GM19397 (cell line): ENCODE data around the gene GSTK1.
"Not testable (repeated sequence)": the region's sequence is repeated elsewhere in the genome, so short reads cannot be mapped to it uniquely, and the experiment has no call there.

Source experiments
- ATAC-seq: cut with Tn5 transposase; IDR thresholded peaks from one replicate; pipeline ENCODE4 v1.9.1; 2021; ENCODE audit warnings: mild to moderate bottlenecking, moderate library complexity; ENCODE audit not compliant: unreplicated experiment

The GSTK1 gene

DNA sequence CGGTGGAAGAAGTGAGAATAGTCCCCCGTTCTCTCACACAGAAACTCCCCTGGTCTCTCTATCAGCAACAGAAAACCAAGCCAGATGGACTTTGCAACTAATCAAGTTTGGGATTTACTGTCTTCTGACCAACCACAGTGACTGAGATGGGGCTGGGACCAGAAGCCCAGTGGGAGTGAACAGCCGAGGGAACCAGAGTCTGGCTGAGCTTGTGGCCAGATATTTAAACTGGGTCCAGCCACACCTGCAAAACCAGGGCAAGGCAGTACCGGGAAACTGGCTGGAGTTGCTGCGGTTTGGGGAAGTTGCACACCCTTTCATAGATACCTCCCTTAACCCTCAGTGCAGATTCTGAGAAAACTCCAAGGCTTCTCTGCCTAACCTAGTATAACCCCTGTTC lies 6.0 kb downstream of the GSTK1 start:
- ATAC-seq, result no peak

DNA sequence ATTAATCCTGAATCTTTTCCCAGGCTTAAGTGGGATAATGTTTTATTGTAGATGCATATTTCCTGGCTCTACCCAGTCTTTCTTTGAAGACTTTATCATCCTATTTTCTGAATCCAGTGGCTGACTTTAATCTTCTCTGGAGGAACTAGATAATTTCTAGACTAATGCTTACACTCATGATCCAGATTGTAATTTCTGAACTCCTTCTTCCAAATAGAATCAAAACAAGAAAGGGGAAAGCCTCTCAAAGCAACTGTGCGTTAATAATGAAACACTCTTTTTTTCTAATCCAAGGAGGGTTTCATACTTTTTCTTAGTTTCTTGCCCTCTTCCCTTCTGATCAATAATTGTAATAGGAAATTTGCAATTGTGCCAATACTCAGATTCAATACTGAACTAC lies 8.0 kb downstream of the GSTK1 start:
- no peak for ATAC-seq

DNA sequence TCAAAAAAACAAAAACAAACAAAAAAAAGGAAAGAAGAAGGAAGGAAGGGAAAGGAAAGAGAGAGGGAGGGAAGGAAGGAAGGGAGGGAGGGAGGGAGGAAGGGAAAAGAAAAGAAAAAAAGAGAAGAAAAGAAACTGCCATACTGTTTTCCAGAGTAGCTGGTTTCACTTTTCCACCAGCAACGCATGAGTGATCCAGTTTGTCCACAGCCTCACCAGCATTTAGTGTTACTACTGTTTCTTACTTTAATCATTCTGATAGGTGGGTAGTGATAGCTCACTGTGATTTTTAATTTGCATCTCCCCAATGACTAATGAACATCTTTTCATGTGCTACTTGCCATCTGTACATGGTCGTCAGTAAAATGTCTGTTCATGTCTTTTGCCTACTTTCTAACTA lies 9.6 kb downstream of the GSTK1 start:
- ATAC-seq, result no peak

DNA sequence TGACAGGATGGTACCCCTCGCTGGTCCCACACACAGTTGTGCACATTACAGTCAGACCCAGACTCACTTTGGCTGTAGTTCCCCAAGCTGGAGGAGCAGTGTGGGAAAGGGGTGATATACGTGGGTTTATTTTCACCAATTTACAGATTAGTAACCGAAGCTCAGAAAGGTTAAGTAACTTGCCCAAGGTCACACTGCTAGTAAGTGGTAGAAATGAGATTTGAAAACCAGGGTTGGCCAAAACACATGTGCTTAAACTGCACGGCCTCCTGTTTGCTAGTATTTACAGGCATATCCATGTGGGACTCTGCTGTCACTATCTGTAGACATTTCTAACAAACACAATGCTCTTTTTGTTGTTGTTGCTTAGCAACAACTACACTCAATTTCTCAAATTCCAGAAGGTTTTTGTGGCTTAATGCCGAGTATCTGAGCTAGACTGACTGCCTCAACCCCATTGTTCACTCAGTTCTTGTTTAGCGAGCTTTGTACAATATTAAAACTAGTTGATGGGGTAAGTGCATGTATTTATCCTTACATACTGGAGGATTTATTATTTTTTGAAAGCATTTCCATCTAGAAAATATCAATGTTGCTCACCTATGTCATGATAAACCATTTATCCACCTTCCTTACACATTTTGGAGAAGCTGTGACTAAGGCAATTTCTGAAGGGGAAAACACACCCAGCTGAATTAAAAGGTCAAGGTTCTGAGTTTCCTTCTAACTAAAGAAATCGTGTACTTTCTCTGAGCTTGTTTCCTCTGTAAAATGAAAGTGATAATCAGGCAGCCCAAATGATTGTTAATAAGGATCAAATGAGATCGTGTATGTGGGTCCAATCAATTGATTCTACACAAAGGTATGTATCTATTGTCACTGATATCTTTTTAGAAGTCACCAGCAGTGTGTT lies 16.2 kb downstream of the GSTK1 start:
- no peak for ATAC-seq

GRCh38 chr7:143280160-143280559 lies 16.9 kb downstream of the GSTK1 start:
- no peak for ATAC-seq

GRCh38 chr7:143280566-143280965 lies 17.3 kb downstream of the GSTK1 start:
- no peak for ATAC-seq

GRCh38 chr7:143281529-143281928 lies 18.3 kb downstream of the GSTK1 start:
- ATAC-seq, result no peak

GRCh38 chr7:143282124-143282523 lies 18.9 kb downstream of the GSTK1 start:
- ATAC-seq, result no peak

DNA sequence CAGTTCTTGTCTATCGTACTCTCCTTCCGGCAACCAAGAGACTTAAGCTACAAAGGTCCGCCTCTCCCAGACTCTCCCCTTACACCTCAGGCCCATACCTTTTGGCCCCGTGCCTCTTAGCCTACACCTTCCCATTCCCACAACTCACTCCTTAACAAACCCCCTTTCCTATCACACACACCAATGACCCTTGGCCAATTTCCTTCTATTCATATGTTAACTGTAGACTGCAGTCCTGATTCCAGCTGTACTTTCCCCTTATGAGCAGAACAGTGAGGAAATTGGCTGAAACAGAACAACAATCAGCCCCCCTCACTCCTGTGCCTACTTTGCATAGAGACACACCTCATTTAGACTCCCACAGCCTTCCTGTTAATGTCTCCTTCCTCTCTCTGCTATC lies 20.1 kb downstream of the GSTK1 start:
- ATAC-seq, result no peak

DNA sequence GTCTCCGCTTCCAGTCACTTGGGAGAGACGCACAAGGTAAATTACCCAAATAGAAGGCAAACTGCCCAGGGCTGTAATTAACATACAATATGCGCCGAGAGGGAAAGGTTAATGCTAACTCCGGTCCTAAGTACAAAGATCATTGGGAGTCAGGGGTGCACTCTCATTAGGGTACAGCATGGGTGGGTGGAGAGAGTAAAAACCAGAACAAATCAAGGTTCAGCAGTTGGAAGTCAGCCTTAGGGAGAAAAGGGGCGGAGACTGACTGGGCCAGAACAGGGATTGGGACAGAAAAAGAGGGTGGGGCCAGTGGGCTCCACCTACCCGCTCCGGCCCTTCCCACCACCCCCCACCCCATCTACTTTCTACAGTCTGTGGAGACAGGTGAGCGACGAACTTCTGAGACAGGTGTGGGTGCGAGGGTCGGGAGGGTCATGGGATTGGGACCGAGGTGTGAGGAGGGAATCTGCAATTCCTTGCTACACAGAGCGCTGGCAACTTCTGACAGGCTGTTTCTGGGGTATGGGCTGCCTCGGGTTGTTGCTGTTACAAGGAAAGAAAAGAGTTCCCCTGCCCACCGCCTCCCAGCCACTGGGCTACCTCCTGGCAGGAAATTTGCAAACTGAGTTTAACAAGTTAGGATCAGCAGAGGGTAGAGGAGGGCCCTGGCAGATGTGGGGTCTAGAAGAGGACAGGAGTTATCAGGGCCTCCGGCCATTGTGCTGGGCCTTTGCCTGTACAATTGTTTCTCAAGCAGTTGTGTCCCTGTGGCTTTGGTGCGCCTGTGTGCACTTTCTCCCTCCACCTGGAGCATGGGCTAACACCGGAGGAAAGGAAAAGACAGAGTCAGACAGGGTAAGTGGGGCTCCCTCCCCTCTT lies 21.6 kb downstream of the GSTK1 start, which contains the start of gene TMEM139:
Gene TMEM139 (plus strand): TSS at position 368 of the 879 bp plus-strand sequence. CDS start 1,000 bp downstream, outside the sequence.
- no peak for ATAC-seq

- ATAC-seq, result no peak
These were observed 22.2 kb downstream of the GSTK1 start for GRCh38 chr7:143285470-143285778.

DNA sequence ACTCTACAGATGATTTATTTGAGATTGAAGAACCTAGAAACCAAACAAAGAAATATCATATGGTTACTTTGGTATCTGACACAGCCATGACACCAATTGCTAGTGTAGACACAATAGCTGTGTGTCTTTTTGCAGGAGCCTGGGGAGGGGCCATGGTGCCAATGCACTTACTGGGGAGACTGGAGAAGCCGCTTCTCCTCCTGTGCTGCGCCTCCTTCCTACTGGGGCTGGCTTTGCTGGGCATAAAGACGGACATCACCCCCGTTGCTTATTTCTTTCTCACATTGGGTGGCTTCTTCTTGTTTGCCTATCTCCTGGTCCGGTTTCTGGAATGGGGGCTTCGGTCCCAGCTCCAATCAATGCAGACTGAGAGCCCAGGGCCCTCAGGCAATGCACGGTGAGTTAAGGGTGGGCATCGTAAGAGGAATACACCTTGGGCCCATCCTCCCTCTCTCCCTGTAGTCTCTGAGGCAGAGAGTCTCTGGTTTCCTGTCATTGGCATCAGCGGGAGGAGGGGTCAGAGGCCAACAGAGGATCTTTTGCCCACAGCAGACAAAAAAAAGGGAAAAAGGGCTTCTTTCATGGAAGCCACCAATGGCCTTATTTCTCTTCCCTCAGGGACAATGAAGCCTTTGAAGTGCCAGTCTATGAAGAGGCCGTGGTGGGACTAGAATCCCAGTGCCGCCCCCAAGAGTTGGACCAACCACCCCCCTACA lies 22.7 kb downstream of the GSTK1 start:
- ATAC-seq, result no peak

DNA sequence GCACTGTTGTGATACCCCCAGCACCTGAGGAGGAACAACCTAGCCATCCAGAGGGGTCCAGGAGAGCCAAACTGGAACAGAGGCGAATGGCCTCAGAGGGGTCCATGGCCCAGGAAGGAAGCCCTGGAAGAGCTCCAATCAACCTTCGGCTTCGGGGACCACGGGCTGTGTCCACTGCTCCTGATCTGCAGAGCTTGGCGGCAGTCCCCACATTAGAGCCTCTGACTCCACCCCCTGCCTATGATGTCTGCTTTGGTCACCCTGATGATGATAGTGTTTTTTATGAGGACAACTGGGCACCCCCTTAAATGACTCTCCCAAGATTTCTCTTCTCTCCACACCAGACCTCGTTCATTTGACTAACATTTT lies 23.3 kb downstream of the GSTK1 start:
- ATAC-seq, result no peak

GRCh38 chr7:143287339-143287934 lies 24.2 kb downstream of the GSTK1 start:
- ATAC-seq, result no peak

GRCh38 chr7:143287935-143288826 lies 24.9 kb downstream of the GSTK1 start, which contains the start of gene CASP2:
Gene CASP2, plus strand, starts transcription at chr7:143288351. Its CDS starts 105 bp downstream, at chr7:143288456.
- ATAC-seq, result peak; percentile 92

DNA sequence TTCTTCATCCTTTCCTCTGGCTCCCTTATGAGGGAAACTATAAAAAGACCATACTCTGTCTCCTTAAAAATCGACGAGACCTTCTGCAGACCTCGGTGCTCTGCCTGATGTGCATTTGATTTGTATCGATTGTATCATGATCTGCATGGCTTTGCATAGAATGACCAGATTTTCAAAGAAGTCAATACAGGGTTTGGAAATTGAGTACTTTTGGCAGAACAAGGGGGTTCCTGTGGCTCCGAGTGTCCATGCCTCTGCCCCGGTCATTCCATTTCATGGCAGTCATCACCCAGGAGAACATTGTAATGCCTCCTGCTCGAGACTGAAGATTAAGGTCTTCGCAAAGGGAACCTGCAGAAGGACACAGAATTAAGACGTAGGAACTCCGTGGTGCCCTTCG lies 25.6 kb downstream of the GSTK1 start:
- no peak for ATAC-seq

DNA sequence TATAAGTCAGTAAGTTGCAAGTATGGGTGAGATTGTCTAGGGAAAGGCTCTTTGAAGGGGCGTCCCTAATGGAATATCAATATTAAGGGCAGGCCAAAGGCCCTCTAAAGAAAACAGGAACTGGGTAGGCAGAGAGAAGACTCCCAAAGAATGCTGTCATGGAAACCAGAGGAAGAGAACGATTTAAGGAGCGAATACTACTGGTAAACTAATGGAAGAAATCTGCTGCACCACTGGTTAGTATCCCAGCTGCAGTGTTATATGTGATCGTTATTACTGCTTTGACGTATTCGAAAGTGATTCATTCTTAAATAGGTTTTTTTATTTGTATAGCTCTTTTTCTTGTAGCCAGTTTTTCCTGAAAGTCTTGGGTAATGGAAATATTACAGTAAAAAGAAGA lies 26.2 kb downstream of the GSTK1 start:
- ATAC-seq, result no peak

DNA sequence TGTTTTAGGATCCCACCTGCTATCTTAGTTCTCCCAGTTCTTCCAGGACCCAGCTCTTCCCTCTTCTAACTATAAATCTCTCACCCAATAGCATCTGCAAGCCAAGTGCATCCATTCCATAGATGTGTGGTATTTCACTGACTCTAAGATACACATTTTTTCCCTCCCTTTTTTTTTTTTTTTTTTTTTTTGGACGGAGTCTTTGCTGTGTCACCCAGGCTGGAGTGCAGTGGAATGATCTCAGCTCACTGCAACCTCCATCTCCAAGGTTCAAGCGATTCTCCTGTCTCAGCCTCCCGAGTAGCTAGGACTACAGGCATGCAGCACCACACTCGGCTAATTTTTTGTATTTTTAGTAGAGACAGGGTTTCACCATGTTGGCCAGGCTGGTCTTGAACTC lies 26.6 kb downstream of the GSTK1 start:
- not testable (repeated sequence) for ATAC-seq

- no peak for ATAC-seq
These were observed 27.1 kb downstream of the GSTK1 start for GRCh38 chr7:143290293-143290692.

DNA sequence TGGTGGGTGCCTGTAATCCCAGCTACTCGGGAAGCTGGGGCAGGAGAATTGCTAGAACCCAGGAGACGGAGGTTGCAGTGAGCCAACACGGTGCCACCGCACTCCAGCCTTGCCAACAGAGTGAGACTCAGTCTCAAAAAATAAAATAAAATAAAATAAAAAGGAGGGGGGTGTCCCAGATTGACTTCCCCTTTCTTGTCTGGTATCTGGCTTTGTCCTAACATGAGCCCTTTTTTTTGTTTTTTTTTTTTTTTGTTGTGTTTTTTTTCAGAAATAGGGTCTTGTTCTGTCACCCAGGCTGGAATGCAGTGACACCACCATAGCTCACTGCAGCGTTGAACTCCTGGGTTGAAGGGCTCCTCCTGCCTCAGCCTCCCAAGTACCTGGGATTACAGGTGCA lies 29.6 kb downstream of the GSTK1 start:
- ATAC-seq, result no peak
